Keratinocyte (primary cell): ENCODE measurements around the gene JAZF1. TPM values are rescaled to one million over a fixed set of nuclear protein-coding genes. Genes with fewer than 3 reads are reported as not detected.

ENCODE experiments used
- DNase-seq: peaks from one replicate; pipeline ENCODE4 v3.0.0-alpha.2; 2011; ENCODE audit warnings: low read depth, missing footprints, low spot score
- FAIRE-seq: peaks from 2 replicates; lab custom pipeline; 2011; peaks lifted over from hg19 to GRCh38; lab: Jason Lieb, UNC
- H2AFZ ChIP-seq: 2 replicates; pipeline ENCODE4 v1.6.0; 2012; ENCODE audit warnings: low read length, control low read depth, inconsistent platforms; ENCODE audit not compliant: control insufficient read depth
- H3K27ac ChIP-seq: 2 replicates; pipeline ENCODE4 v1.5.1; 2011; ENCODE audit warnings: low read length; ENCODE audit not compliant: control insufficient read depth, insufficient read depth
- H3K27me3 ChIP-seq: 3 replicates; pipeline ENCODE4 v1.6.0; 2011; ENCODE audit warnings: low read length; ENCODE audit not compliant: control insufficient read depth, insufficient read depth; ENCODE audit errors: extremely low read depth
- H3K36me3 ChIP-seq, 2 experiments: 2 replicates in 1 of 2; 3 replicates in 1 of 2; pipeline ENCODE4 v1.5.1; 2011; ENCODE audit warnings: low read length in 2 of 2, mild to moderate bottlenecking in 1 of 2; ENCODE audit not compliant: control insufficient read depth in 2 of 2, insufficient read depth in 2 of 2; ENCODE audit errors: extremely low read depth in 1 of 2
- H3K4me1 ChIP-seq: 3 replicates; pipeline ENCODE4 v1.5.1; 2011; ENCODE audit warnings: low read length; ENCODE audit not compliant: control insufficient read depth, insufficient read depth; ENCODE audit errors: extremely low read depth
- H3K4me2 ChIP-seq: 3 replicates; pipeline ENCODE4 v1.6.0; 2011; ENCODE audit warnings: low read depth, low read length; ENCODE audit not compliant: control insufficient read depth, insufficient read depth; ENCODE audit errors: extremely low read depth
- H3K4me3 ChIP-seq, 3 experiments: fragments of 200-600 bp in 1 of 3; sonication (generic) in 1 of 3; 2 replicates in 2 of 3; 3 replicates in 1 of 3; pipeline ENCODE4 v1.5.1; 2011 to 2016; ENCODE audit warnings: low read length in 3 of 3, mild to moderate bottlenecking in 3 of 3, control low read depth in 2 of 3, inconsistent platforms in 1 of 3, low read depth in 1 of 3, mixed read lengths in 1 of 3, mixed run types in 1 of 3, moderate library complexity in 1 of 3; ENCODE audit not compliant: control insufficient read depth in 2 of 3, insufficient read depth in 2 of 3; ENCODE audit errors: extremely low read depth in 1 of 3
- H3K79me2 ChIP-seq: 2 replicates; pipeline ENCODE4 v1.6.0; 2012; ENCODE audit warnings: low read length; ENCODE audit not compliant: control insufficient read depth, insufficient read depth
- H3K9ac ChIP-seq: 3 replicates; pipeline ENCODE4 v1.6.0; 2011; ENCODE audit warnings: low read length; ENCODE audit not compliant: control insufficient read depth, insufficient read depth; ENCODE audit errors: extremely low read depth
- H3K9me1 ChIP-seq: 3 replicates; pipeline ENCODE4 v1.6.0; 2011; ENCODE audit warnings: low read length; ENCODE audit not compliant: control insufficient read depth, insufficient read depth; ENCODE audit errors: extremely low read depth
- H3K9me3 ChIP-seq: 2 replicates; pipeline ENCODE4 v1.5.1; 2012; ENCODE audit warnings: low read depth, low read length; ENCODE audit not compliant: control insufficient read depth
- H4K20me1 ChIP-seq: 3 replicates; pipeline ENCODE4 v1.6.0; 2011; ENCODE audit warnings: low read length; ENCODE audit not compliant: control insufficient read depth, insufficient read depth; ENCODE audit errors: extremely low read depth
- CTCF ChIP-seq, 3 experiments: IDR thresholded peaks in 1 of 3; conservative IDR thresholded peaks in 1 of 3; optimal IDR thresholded peaks in 1 of 3; 2 replicates in 2 of 3; 3 replicates in 1 of 3; pipeline versions ENCODE3 to v1.5.1; 2011; ENCODE audit warnings: low read length in 3 of 3, mild to moderate bottlenecking in 3 of 3, moderate library complexity in 2 of 3, control low read depth in 1 of 3, inconsistent platforms in 1 of 3; ENCODE audit not compliant: insufficient read depth in 2 of 3; ENCODE audit errors: extremely low read depth in 1 of 3
- EZH2 ChIP-seq: IDR thresholded peaks from one replicate; pipeline ENCODE4 v1.6.1; 2012; ENCODE audit warnings: inconsistent platforms, mild to moderate bottlenecking, low read length, moderate library complexity
- dilution Hi-C: fragments of 300-500 bp; cut with MboI; formaldehyde crosslinking; loops from one replicate; pipeline ENCODE4 v1.7.0; 2020; ENCODE audit warnings: low sequenced_read_pairs; ENCODE audit not compliant: extremely low pct_ligation_motif_present
- polyA plus RNA-seq, 5 experiments: library from polyadenylated mRNA; depleted of rRNA in 3 of 5; stranded (reverse) in 3 of 5; stranded (forward) in 1 of 5; unstranded in 1 of 5; fragments of >200 nt; gene quantifications; 1 replicate in 1 of 5; 2 replicates in 3 of 5; 3 replicates in 1 of 5; pipeline versions ENCODE4 v1.2.1 to v1.2.3, GENCODE V29; 2011 to 2012; ENCODE audit warnings: missing spikeins in 2 of 5, low read depth in 1 of 5, low replicate concordance in 1 of 5

Gene JAZF1
- polyA plus RNA-seq, 1 donor (not counting 4 experiments of a cell fraction or from before 2014, with no cell fraction given) = 2.5 TPM

DNA sequence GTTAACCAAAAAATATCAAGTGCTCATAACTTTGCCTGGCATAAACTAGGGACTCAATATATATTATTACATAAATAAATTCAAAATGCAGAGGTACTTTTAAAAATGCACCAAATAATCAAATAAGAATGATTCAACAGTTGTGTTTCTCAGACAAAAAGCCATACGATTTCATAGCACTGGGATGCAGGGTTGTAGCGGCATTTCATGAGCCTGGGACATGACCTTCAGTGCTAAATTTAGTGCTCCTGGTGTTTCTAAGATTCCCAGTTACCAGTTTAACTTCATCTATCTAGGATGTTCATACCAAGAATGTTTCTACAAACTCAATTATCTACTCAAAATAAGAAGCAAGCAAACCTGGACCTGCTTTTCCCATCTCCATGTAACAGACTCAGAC is 4.0 kb downstream of the JAZF1 start:
- FAIRE-seq = no peak

GRCh38 chr7:28176174-28176573 is 4.4 kb downstream of the JAZF1 start:
- Histone ChIP-seq H2AFZ (no peak overlapping the region), H3K4me1 (peaks cover 6% of the 10 kb centered on the region), H3K27ac (no peak overlapping the region), H3K36me3 (no peaks in the 10 kb centered on the region), H3K9me1 (no peaks in the 10 kb centered on the region), H3K4me3 (no peak overlapping the region), H3K79me2 (peaks cover 7% of the 10 kb centered on the region), H3K4me2 (no peak overlapping the region), H3K9me3 (no peaks in the 10 kb centered on the region), H3K9ac (no peak overlapping the region), H3K27me3 (no peaks in the 10 kb centered on the region), H4K20me1 (no peaks in the 10 kb centered on the region)
- DNase-seq = no peak
- no peak for TF ChIP-seq EZH2
- no peak for TF ChIP-seq CTCF (optimal IDR thresholded peaks at IDR 0.05 in 1 of 3, IDR thresholded peaks at IDR 0.05 in 1 of 3, conservative IDR thresholded peaks at IDR 0.05 in 1 of 3; ENCODE audit: extremely low read depth in 1 of 3, insufficient read depth in 2 of 3, low read length in 3 of 3)
- FAIRE-seq = no peak
- dilution Hi-C loops = no loop called here

More for the DNA sequence above, 4.0 kb downstream of the JAZF1 start:
- H3K27me3 ChIP-seq = no peaks in the 10 kb centered on the region
- no peak overlapping the region for H3K4me3 ChIP-seq
- dilution Hi-C loops = no loop called here
- H2AFZ ChIP-seq = no peak overlapping the region
- no peak overlapping the region for H3K9ac ChIP-seq
- no peak overlapping the region for H3K4me2 ChIP-seq
- H3K4me1 ChIP-seq = peaks cover 6% of the 10 kb centered on the region
- no peak for DNase-seq
- H3K36me3 ChIP-seq = no peaks in the 10 kb centered on the region
- H4K20me1 ChIP-seq = no peaks in the 10 kb centered on the region
- no peaks in the 10 kb centered on the region for H3K9me1 ChIP-seq
- TF ChIP-seq EZH2 (no peak), CTCF (optimal IDR thresholded peaks at IDR 0.05 in 1 of 3, IDR thresholded peaks at IDR 0.05 in 1 of 3, conservative IDR thresholded peaks at IDR 0.05 in 1 of 3; ENCODE audit: extremely low read depth in 1 of 3, insufficient read depth in 2 of 3, low read length in 3 of 3) (no peak)
- H3K79me2 ChIP-seq = peaks cover 7% of the 10 kb centered on the region
- no peaks in the 10 kb centered on the region for H3K9me3 ChIP-seq
- H3K27ac ChIP-seq = no peak overlapping the region
